Activated T-helper 9 cell treated with anti-CD3 and anti-CD28 coated beads, Interleukin-2, amount 50 U/mL, for 16 hours (primary cell): ENCODE measurements around the gene CCDC92.

Source experiments
- DNase-seq: peaks from one replicate; pipeline ENCODE4 v3.0.0-alpha.2; 2020; ENCODE audit warnings: low read depth

Gene CCDC92

GRCh38 chr12:123972457-123973401 lies at the start of gene CCDC92, which contains the start of gene ZNF664:
TSS of gene CCDC92 (minus strand) at chr12:123972831. CDS start at chr12:123944305, 28,526 bp downstream.
TSS of gene ZNF664 (plus strand) at chr12:123973215. CDS start at chr12:124012145, 38,930 bp downstream.
- peak; percentile 95 for DNase-seq

DNA sequence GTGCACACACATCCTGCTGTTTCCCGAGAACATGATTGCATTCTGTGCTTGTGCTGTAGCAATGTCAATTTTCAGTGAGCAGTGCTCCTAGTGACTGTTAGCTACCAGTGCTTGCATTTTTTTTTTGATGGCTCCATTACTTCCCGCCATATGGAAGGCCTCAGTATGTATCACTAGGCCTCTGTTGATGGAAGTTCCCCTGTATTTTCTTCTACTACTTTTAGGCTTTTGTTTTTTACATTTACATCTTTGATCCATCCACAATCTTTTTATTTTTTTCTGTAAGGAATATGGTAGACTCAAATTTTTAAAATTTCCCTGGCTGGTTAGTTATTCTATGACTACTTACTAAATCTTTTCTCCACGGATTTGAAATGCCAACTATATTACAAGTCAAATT lies 49.5 kb upstream of the CCDC92 start:
- DNase-seq = no peak

DNA sequence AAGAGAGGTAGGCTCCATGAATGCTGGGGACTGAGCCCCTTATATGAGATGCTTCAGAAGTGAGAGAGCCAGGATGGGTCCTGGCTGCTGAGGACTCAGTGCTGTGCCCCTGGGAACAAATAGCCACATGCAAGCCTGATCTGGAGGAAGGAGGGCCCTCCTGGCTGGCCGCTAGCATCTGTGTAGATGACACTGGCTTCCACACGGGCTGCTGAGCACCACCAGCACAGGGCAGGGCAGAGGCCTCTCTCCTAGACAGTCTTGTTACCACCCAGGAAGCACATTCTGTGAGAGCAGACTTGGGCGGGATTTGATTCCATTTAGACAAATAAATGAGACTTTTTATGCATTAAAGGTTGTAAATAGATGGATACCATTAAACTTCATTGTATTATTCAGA lies 48.4 kb upstream of the CCDC92 start:
- DNase-seq = no peak

- DNase-seq = no peak
Observed at GRCh38 chr12:124020514-124020949, 47.9 kb upstream of the CCDC92 start.

DNA sequence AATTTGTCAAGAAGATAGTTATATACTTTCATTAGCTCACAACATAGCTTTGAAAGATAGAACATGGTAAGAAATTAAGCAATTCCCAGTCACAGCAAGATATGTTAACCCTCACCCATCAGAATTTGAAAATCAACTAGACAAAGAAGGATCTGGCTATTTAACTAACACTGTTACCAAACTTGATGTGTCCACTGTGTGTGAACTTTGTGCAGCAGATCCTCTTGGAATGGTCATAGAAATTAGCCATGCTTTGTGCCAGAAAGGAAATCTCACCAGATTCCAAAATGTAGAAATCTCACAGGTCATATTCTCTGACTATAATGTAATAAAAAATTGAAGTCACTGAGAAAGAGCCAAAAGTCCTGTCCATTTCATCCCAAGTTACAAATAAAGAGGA lies 46.5 kb upstream of the CCDC92 start:
- no peak for DNase-seq

DNA sequence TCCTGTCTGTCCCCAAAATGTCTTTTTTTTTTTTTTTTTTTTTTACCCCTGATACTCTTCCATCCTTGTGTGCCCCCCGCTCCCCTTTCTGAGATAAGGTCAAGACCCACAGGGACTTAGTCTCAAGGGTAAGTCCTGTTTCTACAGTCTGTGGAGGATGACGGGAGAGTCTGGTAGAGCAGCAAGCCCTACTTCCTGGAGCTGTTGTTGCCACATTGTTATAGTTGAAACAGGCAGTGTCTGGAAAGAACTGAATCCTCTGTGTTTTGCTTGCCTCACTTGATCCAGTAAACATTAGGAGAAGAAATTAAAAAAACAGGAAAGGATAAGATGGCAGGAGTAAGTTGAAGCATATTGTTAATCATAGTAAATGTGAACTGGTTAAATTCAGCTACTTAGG lies 45.9 kb upstream of the CCDC92 start:
- no peak for DNase-seq

DNA sequence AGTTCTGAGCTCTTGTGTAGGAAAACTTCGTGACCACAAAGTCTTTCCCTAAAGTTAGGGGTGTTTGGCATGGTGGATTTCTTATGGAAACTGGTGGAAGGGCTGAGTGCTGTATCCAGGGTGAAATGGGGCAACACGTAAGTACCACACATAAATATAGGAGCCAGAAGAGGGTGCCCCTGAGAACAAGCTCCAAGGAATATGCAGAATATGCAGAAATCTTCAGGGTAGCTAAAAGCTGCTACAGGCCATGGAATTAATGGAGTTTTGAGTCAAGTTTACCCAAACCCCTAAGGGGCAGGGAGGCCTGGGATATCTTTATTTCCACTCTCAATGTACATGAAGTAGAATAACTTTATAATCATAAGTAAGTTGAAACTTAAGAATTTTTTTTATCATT lies 44.4 kb upstream of the CCDC92 start:
- no peak for DNase-seq

GRCh38 chr12:124015494-124016461 lies 43.1 kb upstream of the CCDC92 start:
- DNase-seq = no peak

DNA sequence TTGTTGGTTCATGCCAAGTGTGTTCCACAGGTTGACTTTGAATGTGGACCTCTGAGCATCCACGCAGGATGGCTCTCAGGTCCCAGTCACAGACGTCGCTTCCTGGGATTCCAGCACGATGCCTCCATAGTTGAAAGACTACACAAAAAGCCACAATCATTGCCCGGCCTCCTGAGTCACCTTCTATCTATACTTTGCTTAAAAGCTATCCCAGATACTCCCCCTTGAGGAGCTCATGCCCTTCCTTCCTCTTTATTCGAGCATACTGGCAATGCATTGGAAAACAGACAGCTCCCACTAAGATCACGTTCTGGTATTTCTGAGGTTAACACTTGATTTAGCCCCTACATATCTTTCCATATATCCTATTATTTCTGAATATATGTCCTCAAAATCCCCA lies 40.4 kb upstream of the CCDC92 start:
- DNase-seq = no peak

DNA sequence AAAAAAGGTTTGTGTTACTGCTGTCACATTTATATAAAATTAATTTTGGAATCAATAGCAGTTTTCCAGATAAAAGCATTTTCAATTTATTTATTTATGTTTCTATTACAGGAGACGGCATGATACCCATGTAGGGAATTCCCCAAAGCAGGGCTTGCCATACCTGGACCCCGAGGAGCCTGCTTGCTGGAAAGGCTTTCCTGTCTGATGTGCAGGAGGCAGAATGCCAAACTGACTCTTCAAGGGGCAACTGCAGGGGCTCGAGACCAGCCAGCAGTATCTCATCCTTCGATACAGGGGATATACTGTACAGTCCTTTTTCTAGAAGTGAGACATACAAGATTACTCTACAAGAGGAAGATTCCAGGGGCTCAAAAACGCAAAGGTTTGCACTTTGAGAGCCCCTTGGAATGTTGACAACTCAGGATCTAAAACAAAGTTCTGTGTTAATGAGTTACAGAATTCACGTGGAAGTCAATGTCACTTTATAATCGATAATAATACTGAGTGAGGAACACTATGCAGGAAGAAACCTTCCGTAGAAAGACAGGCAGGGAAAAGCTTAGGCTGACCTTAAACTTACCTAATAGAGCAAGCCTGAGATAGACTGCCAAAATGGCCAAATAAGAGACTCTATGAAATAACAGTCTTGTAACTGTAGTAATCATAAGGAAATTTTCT lies 38.9 kb upstream of the CCDC92 start:
- no peak for DNase-seq

GRCh38 chr12:124010687-124011086 lies 38.1 kb upstream of the CCDC92 start:
- no peak for DNase-seq

DNA sequence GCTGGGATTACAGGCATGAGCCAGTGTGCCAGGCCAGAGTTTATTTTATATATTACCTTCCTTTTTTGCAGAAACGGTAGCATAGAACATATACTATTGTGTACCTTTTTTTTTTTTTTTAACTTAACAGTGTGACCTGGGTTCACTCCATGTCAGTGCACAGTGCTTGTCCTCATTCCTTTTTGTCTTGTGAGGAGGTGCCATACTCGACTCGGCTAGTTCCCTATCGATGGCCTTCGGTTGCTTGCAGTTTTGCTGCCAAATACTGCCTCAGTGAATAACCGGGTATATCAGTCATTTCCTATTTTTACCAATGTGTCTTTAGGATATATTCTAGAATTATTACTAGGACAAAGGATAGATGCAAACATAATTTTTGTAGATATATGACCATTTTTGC lies 37.1 kb upstream of the CCDC92 start:
- no peak for DNase-seq

DNA sequence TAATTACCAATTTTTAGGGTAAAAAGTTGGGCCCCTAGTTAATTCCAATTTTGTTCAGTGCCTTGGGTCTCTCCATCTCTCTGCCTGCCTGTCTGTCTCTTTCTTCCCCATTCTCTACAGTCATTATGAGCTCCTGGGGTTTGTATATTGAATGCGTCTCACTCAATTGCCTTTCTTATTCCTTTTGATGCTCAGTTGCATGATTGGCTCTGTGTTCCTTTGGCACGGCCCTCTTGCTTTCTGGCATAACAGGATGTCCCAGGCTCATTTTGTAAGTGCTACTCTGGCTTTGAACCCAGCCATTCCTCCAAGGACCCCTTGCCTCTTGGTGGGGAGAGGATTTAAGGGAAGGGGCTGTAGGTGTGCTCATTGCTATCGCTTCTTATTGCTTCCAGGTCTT lies 36.0 kb upstream of the CCDC92 start:
- no peak for DNase-seq

GRCh38 chr12:124007826-124008570 lies 35.4 kb upstream of the CCDC92 start:
- no peak for DNase-seq

DNA sequence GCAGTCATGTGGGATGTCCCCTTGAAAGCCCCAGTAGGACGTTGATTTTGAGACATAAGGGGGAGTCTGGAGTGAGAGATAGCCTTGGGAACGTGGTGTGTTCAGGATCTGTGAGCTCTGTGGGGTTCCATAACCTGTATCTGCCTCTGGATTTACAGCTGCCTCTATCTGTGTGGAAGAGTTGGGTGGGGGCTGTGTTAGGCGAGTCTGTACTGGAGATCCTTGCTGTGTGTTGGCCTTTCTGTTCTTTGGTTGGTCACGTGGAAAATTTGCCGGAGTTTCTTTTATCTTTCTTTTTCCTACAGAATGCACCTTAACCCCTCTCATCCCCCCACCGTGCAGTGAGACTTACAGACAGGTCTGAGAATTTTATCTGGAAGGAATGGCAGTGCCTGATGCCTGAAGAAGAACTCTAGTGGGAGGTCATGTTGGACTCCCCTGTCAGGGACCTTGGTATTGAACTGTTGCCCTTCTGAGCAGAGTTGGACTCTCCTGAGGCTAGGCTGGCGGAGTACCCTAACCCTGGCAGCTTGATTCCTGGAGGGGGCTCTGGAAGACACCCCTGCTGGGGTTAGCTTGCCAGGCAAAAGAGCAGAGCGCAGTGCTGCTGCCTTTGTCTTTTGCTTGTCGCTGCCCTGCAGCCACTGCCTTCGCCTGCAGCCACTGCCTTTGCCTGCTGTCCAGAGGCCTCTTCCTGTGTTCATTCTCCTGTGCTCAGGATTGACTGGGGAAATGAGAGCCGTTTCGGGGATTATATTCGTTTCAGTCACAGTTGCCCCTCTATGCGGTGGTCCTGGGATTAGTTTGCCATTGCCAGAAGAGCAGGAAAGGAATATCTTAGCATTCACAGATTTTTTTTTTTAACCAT lies 34.4 kb upstream of the CCDC92 start:
- DNase-seq = no peak

- no peak for DNase-seq
Observed at GRCh38 chr12:124006085-124006845, 33.6 kb upstream of the CCDC92 start.

GRCh38 chr12:124004233-124004875 lies 31.7 kb upstream of the CCDC92 start:
- DNase-seq = no peak

DNA sequence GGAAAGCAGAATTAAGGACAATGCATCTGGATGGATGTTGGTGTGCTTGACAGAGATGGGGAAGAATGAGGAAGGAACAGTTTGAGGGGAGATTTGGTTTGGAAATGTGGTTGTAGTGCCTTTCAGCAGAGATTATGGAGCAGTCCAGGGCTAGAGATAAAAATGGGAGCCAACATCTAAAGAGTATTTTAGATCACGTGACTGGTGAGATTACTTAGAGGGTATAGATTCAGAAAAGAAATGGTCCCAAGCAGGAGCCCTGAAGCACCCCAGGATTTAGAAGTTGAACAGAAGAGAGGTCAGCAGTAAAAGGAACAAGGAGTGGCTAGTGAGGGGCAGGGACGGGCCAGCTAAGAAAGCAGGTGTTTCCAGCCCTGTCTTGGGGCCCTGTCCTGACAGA lies 30.0 kb upstream of the CCDC92 start:
- DNase-seq = no peak
